GM19043 (cell line): ENCODE measurements around the gene RNF8.
"Not testable (repeated sequence)": the region's sequence is repeated elsewhere in the genome, so short reads cannot be mapped to it uniquely, and the experiment has no call there.

Source experiments
- ATAC-seq: cut with Tn5 transposase; IDR thresholded peaks from one replicate; pipeline ENCODE4 v1.9.1; 2021; ENCODE audit warnings: low read depth; ENCODE audit not compliant: unreplicated experiment

The RNF8 gene

GRCh38 chr6:37435816-37436215 lies 82.0 kb downstream of the RNF8 start:
- ATAC-seq: no peak

GRCh38 chr6:37438930-37439329 lies 85.1 kb downstream of the RNF8 start:
- ATAC-seq: no peak

DNA sequence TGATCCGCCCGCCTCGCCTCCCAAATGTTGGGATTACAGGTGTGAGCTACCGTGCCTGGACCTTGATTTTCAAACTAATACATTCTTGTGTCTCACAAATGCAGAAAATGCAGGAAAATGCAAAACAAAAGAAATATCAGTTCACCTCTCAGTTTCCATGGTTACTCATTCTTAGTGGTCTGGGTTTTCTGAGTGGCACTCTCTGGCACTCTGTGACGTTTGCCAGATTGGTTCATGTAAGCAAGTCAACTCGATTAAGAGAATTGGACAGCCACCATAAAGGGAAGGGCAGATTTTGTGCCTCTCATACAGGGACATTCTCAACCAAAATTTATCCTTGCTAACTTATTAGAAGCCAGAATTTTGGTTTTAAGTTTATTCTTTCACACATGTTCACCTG lies 87.9 kb downstream of the RNF8 start:
- no peak for ATAC-seq

- ATAC-seq: no peak
These were observed 88.8 kb downstream of the RNF8 start for GRCh38 chr6:37442416-37443215.

DNA sequence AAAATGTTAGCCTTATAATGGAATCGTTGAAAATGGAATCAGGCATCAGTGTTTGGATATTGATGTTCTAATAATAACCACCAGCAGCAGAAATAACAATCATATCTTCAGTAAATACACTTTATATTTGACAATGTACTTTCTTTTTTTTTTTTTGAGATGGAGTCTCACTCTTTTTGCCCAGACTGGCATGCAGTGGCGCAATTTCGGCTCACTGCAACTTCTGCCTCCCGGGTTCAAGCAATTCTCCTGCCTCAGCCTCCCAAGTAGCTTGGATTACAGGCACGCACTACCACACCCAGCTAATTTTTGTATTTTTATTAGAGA lies 89.4 kb downstream of the RNF8 start:
- not testable (repeated sequence) for ATAC-seq
